K562 (cell line): ENCODE results near the gene TARS2. TPM values are rescaled to one million over a fixed set of nuclear protein-coding genes. Genes with fewer than 3 reads are reported as not detected.

Source experiments
- BCL6 ChIP-seq: fragments of 250-450 bp; sonication (Bioruptor Pico); IDR thresholded peaks from 2 replicates; pipeline ENCODE4 v1.4.0; 2020
- BRF1 ChIP-seq: IDR thresholded peaks from 3 replicates; pipeline ENCODE4 v1.6.1; 2011; ENCODE audit warnings: borderline replicate concordance, mild to moderate bottlenecking; ENCODE audit not compliant: insufficient read length; ENCODE audit errors: extremely low read depth
- GATAD2A ChIP-seq: fragments of 450-650 bp; IDR thresholded peaks from 2 replicates; pipeline ENCODE4 v1.6.1; 2017
- HIVEP1 ChIP-seq: fragments of 250-450 bp; sonication (Bioruptor Pico); IDR thresholded peaks from 2 replicates; pipeline ENCODE4 v1.4.0; 2020; ENCODE audit warnings: mild to moderate bottlenecking
- HLTF ChIP-seq: fragments of 450-650 bp; IDR thresholded peaks from 2 replicates; pipeline ENCODE4 v1.6.1; 2016
- NR2C1 ChIP-seq, 2 experiments: fragments of 450-650 bp; IDR thresholded peaks; 2 replicates each; pipeline ENCODE4 v1.6.1; 2017; ENCODE audit warnings: mild to moderate bottlenecking in 2 of 2, antibody characterized with exemption in 1 of 2, inconsistent platforms in 1 of 2, missing compliant biosample characterization in 1 of 2, missing genetic modification characterization in 1 of 2
- POLR2B ChIP-seq: fragments of 450-650 bp; IDR thresholded peaks from 2 replicates; pipeline ENCODE4 v1.6.1; 2018; ENCODE audit warnings: low read depth; ENCODE audit not compliant: partially characterized antibody
- THRAP3 ChIP-seq: fragments of 450-650 bp; IDR thresholded peaks from 2 replicates; pipeline ENCODE4 v1.6.1; 2016; ENCODE audit warnings: mild to moderate bottlenecking, inconsistent platforms, borderline replicate concordance
- ZKSCAN1 ChIP-seq: fragments of 150-350 bp; IDR thresholded peaks from 2 replicates; pipeline ENCODE4 v1.6.1; 2016; ENCODE audit warnings: low read depth, low read length
- ZNF707 ChIP-seq: fragments of 250-450 bp; sonication (Bioruptor Pico); conservative IDR thresholded peaks from 2 replicates; pipeline ENCODE4 v1.8.0; 2022; ENCODE audit warnings: inconsistent platforms, mild to moderate bottlenecking, moderate library complexity
- polyA plus RNA-seq, 8 experiments: library from polyadenylated mRNA; depleted of rRNA in 4 of 8; stranded (reverse) in 5 of 8; unstranded in 3 of 8; fragments of >200 nt; fragmentation: Nextera tagmentation in 2 of 8; fragmentation: Illumina TruSeq in 1 of 8; extraction: Ambion mirVana in 2 of 8; extraction: Trizol in 1 of 8; gene quantifications; 2 replicates each; pipeline versions ENCODE4 v1.2.1 to v1.2.3, GENCODE V29; 2011 to 2014; ENCODE audit warnings: inconsistent platforms in 1 of 8, missing spikeins in 1 of 8
- total RNA-seq, 7 experiments: library from RNA; depleted of rRNA in 6 of 7; stranded (reverse); fragments of >200 nt in 6 of 7; fragmentation: Illumina TruSeq in 2 of 7; extraction: Trizol in 2 of 7; gene quantifications; 2 replicates each; pipeline versions ENCODE4 v1.2.1 to v1.2.3, GENCODE V29; 2011 to 2021; ENCODE audit warnings: low replicate concordance in 1 of 7
- TF ChIP-seq, protein P1 (sequence below): IDR thresholded peaks from 3 replicates; pipeline ENCODE4 v1.6.1; 2011; ENCODE audit warnings: borderline replicate concordance, mild to moderate bottlenecking, moderate library complexity; ENCODE audit not compliant: insufficient read length; ENCODE audit errors: extremely low read depth
- TF ChIP-seq, protein P2 (sequence below): fragments of 450-650 bp; formaldehyde crosslinking; IDR thresholded peaks from 2 replicates; pipeline ENCODE4 v1.4.0; 2020; ENCODE audit warnings: mild to moderate bottlenecking, mixed read lengths
- TF ChIP-seq, protein P3 (sequence below), 2 experiments: fragments of 450-650 bp; IDR thresholded peaks; 2 replicates each; pipeline ENCODE4 v1.6.1; 2016

The TARS2 gene
- total and polyA plus RNA-seq, 9 of the 15 experiments (the other 6 are each of a cell fraction or from before 2014, with no cell fraction given) = 17.0 to 64.2 (median 39.4) TPM

DNA sequence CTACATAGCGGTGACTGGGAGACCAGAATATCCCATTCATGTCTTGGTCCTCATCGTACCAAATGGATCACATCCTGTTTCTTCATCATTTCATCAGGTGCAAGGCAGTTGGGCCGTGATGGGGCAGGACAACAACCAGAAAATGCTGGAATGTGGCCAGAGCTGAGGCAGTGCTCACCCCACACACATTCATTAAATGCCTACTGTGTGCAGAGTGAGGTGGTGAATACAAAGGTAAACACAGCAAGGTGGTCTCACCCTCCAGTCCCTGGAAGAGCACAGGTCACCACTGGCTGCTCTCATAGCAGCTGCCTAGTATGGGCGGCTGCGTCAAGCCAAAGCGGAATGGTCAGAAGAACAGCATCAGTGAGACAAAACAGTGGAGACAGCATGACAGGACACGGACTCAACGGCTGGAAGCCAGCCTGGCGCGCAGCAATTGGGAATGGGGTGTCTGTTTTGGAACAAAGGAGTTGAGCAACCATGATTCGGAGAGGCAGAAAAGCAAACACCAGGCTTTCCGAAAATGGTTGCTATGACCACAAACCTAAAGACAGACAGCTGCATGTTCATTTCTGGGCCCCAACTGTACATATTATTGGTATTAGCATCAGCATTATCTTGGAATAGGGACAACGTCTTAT is 56.4 kb downstream of the TARS2 start (continued):
- TF ChIP-seq, protein P1, sequence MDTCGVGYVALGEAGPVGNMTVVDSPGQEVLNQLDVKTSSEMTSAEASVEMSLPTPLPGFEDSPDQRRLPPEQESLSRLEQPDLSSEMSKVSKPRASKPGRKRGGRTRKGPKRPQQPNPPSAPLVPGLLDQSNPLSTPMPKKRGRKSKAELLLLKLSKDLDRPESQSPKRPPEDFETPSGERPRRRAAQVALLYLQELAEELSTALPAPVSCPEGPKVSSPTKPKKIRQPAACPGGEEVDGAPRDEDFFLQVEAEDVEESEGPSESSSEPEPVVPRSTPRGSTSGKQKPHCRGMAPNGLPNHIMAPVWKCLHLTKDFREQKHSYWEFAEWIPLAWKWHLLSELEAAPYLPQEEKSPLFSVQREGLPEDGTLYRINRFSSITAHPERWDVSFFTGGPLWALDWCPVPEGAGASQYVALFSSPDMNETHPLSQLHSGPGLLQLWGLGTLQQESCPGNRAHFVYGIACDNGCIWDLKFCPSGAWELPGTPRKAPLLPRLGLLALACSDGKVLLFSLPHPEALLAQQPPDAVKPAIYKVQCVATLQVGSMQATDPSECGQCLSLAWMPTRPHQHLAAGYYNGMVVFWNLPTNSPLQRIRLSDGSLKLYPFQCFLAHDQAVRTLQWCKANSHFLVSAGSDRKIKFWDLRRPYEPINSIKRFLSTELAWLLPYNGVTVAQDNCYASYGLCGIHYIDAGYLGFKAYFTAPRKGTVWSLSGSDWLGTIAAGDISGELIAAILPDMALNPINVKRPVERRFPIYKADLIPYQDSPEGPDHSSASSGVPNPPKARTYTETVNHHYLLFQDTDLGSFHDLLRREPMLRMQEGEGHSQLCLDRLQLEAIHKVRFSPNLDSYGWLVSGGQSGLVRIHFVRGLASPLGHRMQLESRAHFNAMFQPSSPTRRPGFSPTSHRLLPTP = no peak
- no peak for TF ChIP-seq HIVEP1
- 0 out of 2 replicates have a peak, but pooled peaks have one; percentile 37 for TF ChIP-seq GATAD2A
- TF ChIP-seq, protein P2, sequence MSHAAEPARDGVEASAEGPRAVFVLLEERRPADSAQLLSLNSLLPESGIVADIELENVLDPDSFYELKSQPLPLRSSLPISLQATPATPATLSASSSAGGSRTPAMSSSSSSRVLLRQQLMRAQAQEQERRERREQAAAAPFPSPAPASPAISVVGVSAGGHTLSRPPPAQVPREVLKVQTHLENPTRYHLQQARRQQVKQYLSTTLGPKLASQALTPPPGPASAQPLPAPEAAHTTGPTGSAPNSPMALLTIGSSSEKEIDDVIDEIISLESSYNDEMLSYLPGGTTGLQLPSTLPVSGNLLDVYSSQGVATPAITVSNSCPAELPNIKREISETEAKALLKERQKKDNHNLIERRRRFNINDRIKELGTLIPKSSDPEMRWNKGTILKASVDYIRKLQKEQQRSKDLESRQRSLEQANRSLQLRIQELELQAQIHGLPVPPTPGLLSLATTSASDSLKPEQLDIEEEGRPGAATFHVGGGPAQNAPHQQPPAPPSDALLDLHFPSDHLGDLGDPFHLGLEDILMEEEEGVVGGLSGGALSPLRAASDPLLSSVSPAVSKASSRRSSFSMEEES = no peak
- no peak for TF ChIP-seq POLR2B
- TF ChIP-seq ZKSCAN1 = peak; percentile 79; the same call in 1 of the 2 replicates
- TF ChIP-seq BCL6 (CRISPR knock-in tag) = no peak
- no peak for TF ChIP-seq BRF1
- no peak for TF ChIP-seq NR2C1 (IDR thresholded peaks at IDR 0.05)
- no peak for TF ChIP-seq NR2C1 (tag; IDR thresholded peaks at IDR 0.05)
- TF ChIP-seq THRAP3 = no peak
- no peak for TF ChIP-seq ZNF707 (CRISPR knock-in tag)
- TF ChIP-seq HLTF = no peak
- TF ChIP-seq, protein P3, sequence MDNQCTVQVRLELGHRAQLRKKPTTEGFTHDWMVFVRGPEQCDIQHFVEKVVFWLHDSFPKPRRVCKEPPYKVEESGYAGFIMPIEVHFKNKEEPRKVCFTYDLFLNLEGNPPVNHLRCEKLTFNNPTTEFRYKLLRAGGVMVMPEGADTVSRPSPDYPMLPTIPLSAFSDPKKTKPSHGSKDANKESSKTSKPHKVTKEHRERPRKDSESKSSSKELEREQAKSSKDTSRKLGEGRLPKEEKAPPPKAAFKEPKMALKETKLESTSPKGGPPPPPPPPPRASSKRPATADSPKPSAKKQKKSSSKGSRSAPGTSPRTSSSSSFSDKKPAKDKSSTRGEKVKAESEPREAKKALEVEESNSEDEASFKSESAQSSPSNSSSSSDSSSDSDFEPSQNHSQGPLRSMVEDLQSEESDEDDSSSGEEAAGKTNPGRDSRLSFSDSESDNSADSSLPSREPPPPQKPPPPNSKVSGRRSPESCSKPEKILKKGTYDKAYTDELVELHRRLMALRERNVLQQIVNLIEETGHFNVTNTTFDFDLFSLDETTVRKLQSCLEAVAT (IDR thresholded peaks at IDR 0.05) = 0 out of 4 replicates have a peak, but pooled peaks of 1 of the 2 experiments have one; percentile 19
- TF ChIP-seq, all 486 proteins: peak for 9
